GM19351 (cell line): ENCODE data around the gene EEF1AKMT4.

ENCODE experiments used
- ATAC-seq: cut with Tn5 transposase; IDR thresholded peaks from one replicate; pipeline ENCODE4 v1.9.1; 2021; ENCODE audit warnings: mild to moderate bottlenecking, moderate library complexity; ENCODE audit not compliant: unreplicated experiment

Gene EEF1AKMT4

GRCh38 chr3:184235381-184236032 lies 14.0 kb upstream of the EEF1AKMT4 start:
- no peak for ATAC-seq

GRCh38 chr3:184236033-184236410 lies 13.4 kb upstream of the EEF1AKMT4 start:
- no peak for ATAC-seq

GRCh38 chr3:184236636-184237035 lies 12.8 kb upstream of the EEF1AKMT4 start:
- no peak for ATAC-seq

- no peak for ATAC-seq
These were observed 12.3 kb upstream of the EEF1AKMT4 start for GRCh38 chr3:184237211-184237610.

GRCh38 chr3:184237807-184238206 lies 11.7 kb upstream of the EEF1AKMT4 start:
- ATAC-seq: no peak

- no peak for ATAC-seq
These were observed 11.1 kb upstream of the EEF1AKMT4 start for GRCh38 chr3:184238246-184238818.

- ATAC-seq: no peak
These were observed 10.3 kb upstream of the EEF1AKMT4 start for GRCh38 chr3:184239221-184239620.

GRCh38 chr3:184239708-184240107 lies 9.8 kb upstream of the EEF1AKMT4 start:
- no peak for ATAC-seq

GRCh38 chr3:184240384-184241140 lies 8.9 kb upstream of the EEF1AKMT4 start:
- no peak for ATAC-seq

- no peak for ATAC-seq
These were observed 8.4 kb upstream of the EEF1AKMT4 start for GRCh38 chr3:184241141-184241446.

- ATAC-seq: no peak
These were observed 7.8 kb upstream of the EEF1AKMT4 start for GRCh38 chr3:184241447-184242296.

GRCh38 chr3:184242297-184242685 lies 7.2 kb upstream of the EEF1AKMT4 start:
- ATAC-seq: no peak

GRCh38 chr3:184248454-184249411 lies 739 bp upstream of the EEF1AKMT4 start, which contains the start of gene ALG3:
Gene ALG3 (minus strand): TSS chr3:184248962. CDS start chr3:184248940, 22 bp downstream.
- peak; percentile 41 for ATAC-seq

- peak; percentile 63 for ATAC-seq
These were observed 826 bp downstream of the EEF1AKMT4 start for GRCh38 chr3:184250167-184250828.

- no peak for ATAC-seq
These were observed 6.0 kb downstream of the EEF1AKMT4 start for GRCh38 chr3:184255291-184256039.

- ATAC-seq: no peak
These were observed 7.8 kb downstream of the EEF1AKMT4 start for GRCh38 chr3:184257083-184257915.

- ATAC-seq: no peak
These were observed 9.5 kb downstream of the EEF1AKMT4 start for GRCh38 chr3:184258926-184259325.

GRCh38 chr3:184259396-184259877 lies 10.0 kb downstream of the EEF1AKMT4 start:
- no peak for ATAC-seq
